Cardiac muscle cell (in vitro differentiated cells and primary cell): ENCODE measurements around the gene FAM83C. TPM values are rescaled to one million over a fixed set of nuclear protein-coding genes. Genes with fewer than 3 reads are reported as not detected.

Experiments used
- DNase-seq, 2 donors: peaks; one replicate each; pipeline versions ENCODE4 v3.0.0 to v3.0.0-alpha.2; 2010 to 2017; ENCODE audit warnings: low read depth in 1 of 2, low spot score in 1 of 2
- H3K27ac ChIP-seq: fragments of 200-600 bp; sonication (generic); 2 replicates; pipeline ENCODE4 v1.5.1; 2016
- H3K27me3 ChIP-seq: fragments of 200-600 bp; sonication (generic); 2 replicates; pipeline ENCODE4 v1.6.0; 2016; ENCODE audit warnings: control low read depth
- H3K36me3 ChIP-seq: fragments of 200-600 bp; sonication (generic); 2 replicates; pipeline ENCODE4 v1.5.1; 2016; ENCODE audit warnings: control low read depth
- H3K4me1 ChIP-seq: fragments of 200-600 bp; sonication (generic); 2 replicates; pipeline ENCODE4 v1.8.1; 2017; ENCODE audit warnings: low read depth, mild to moderate bottlenecking, mixed run types
- H3K4me3 ChIP-seq: fragments of 200-600 bp; sonication (generic); 2 replicates; pipeline ENCODE4 v1.5.1; 2016; ENCODE audit warnings: mild to moderate bottlenecking
- H3K9me3 ChIP-seq: fragments of 200-600 bp; sonication (generic); 2 replicates; pipeline ENCODE4 v1.5.1; 2017; ENCODE audit warnings: low read depth, mild to moderate bottlenecking, control low read depth
- CTCF ChIP-seq: IDR thresholded peaks from 2 replicates; pipeline ENCODE4 v1.5.1; 2012; ENCODE audit warnings: low read depth, mild to moderate bottlenecking, low read length
- polyA plus RNA-seq: library from polyadenylated mRNA; unstranded; fragments of >200 nt; fragmentation: Nextera tagmentation; extraction: Ambion mirVana; gene quantifications from 2 replicates; pipeline ENCODE4 v1.2.1, GENCODE V29; 2016
- total RNA-seq: library from RNA; depleted of rRNA; stranded (reverse); fragments of >200 nt; gene quantifications from 2 replicates; pipeline ENCODE4 v1.2.3, GENCODE V29; 2016

The FAM83C gene
- total and polyA plus RNA-seq, 2 experiments from 2014 or later = not detected

GRCh38 chr20:35307666-35308653, 15.7 kb upstream of the FAM83C start:
- TF ChIP-seq CTCF = no peak
- Histone ChIP-seq H3K4me3 (no peak overlapping the region), H3K4me1 (no peaks in the 10 kb centered on the region), H3K27me3 (no peaks in the 10 kb centered on the region), H3K36me3 (peaks cover 4% of the 10 kb centered on the region), H3K9me3 (no peaks in the 10 kb centered on the region), H3K27ac (peak overlapping the region; percentile 56)
- DNase-seq = peak in 1 of 2 donors; percentile 73

GRCh38 chr20:35306931-35307517, 14.8 kb upstream of the FAM83C start:
- H3K36me3 ChIP-seq = no peaks in the 10 kb centered on the region
- TF ChIP-seq CTCF = peak; percentile 98
- H3K9me3 ChIP-seq = no peaks in the 10 kb centered on the region
- H3K4me3 ChIP-seq = no peak overlapping the region
- peak overlapping the region; percentile 56 for H3K27ac ChIP-seq
- H3K27me3 ChIP-seq = no peaks in the 10 kb centered on the region
- no peaks in the 10 kb centered on the region for H3K4me1 ChIP-seq
- DNase-seq = peak; percentile 83 to 84

GRCh38 chr20:35305682-35306556, 13.7 kb upstream of the FAM83C start:
- peak in 1 of 2 donors; percentile 95 for DNase-seq
- no peaks in the 10 kb centered on the region for H3K27me3 ChIP-seq
- H3K4me1 ChIP-seq = no peaks in the 10 kb centered on the region
- no peak overlapping the region for H3K27ac ChIP-seq
- H3K36me3 ChIP-seq = no peaks in the 10 kb centered on the region
- no peak overlapping the region for H3K4me3 ChIP-seq
- no peaks in the 10 kb centered on the region for H3K9me3 ChIP-seq
- TF ChIP-seq CTCF = no peak

- no peak overlapping the region for H3K27ac ChIP-seq
Observed at GRCh38 chr20:35304956-35305355, 12.7 kb upstream of the FAM83C start.

More at GRCh38 chr20:35304956-35305355, 12.7 kb upstream of the FAM83C start:
- no peaks in the 10 kb centered on the region for H3K36me3 ChIP-seq
- H3K4me3 ChIP-seq = no peak overlapping the region
- no peaks in the 10 kb centered on the region for H3K9me3 ChIP-seq
- no peaks in the 10 kb centered on the region for H3K4me1 ChIP-seq
- no peak for TF ChIP-seq CTCF
- H3K27me3 ChIP-seq = no peaks in the 10 kb centered on the region
- DNase-seq = no peak
